NCI-H128 (cell line): ENCODE data around the gene KLF7.

ENCODE experiments used
- DNase-seq: peaks from one replicate; lab custom pipeline; 2025; ENCODE audit not compliant: unreplicated experiment; lab: John Stamatoyannopoulos, UW

Gene KLF7

DNA sequence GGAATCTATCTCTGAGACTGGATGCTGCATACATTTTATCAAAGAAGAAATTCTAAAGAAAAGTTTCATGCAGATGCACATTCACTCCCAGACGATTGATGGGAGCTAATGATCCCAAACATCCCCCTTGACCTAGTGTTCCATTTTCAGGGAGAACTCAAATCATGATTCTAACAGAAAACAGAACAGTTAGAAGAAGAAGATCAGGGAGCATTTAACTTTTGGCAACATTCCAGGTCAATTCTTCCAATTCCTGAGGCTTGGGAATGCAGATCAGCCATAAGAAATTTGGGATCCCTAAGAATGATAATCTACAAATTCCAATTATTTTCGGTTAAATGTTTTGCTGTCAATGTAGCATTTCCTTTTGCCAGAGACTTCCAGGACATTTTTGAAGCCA lies 129.9 kb downstream of the KLF7 start:
- DNase-seq: no peak

DNA sequence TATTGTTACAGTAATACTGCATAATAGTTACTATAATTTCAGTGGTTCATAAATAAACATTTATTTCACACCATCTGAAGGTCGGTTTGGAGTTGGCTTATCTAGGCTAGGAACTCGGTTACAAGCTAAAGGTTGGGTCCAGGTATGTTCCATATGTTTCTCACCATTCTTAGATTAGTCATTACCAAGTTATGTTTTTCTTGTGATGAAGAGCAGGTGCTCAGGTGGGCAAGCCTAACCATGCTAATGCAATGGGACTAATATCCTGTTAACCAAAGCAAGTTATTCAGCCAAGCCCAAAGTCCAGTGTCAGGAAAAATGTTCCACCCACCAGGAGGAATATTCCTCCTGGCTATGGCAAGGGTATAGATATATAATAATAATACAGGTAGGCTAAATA lies 133.3 kb downstream of the KLF7 start:
- DNase-seq: no peak
